ENCODE results near the gene RBBP8NL. TPM values are rescaled to one million over a fixed set of nuclear protein-coding genes. Genes with fewer than 3 reads are reported as not detected.
A peak's percentile ranks its signal among the peaks of the same experiment; 100 is the strongest.

RBBP8NL gene
- total and polyA plus RNA-seq, 2 of the 8 experiments (the other 6 are each of a cell fraction or from before 2014, with no cell fraction given), result 0.43 to 0.48 TPM

- TF ChIP-seq ATF3 (IDR thresholded peaks at IDR 0.05; ENCODE audit: insufficient read depth, low read depth, low read length) (no peak), USF2 (IDR thresholded peaks at IDR 0.05; ENCODE audit: low read length) (no peak), EZH2 (IDR thresholded peaks at IDR 0.05; ENCODE audit: low read depth, low read length, severe bottlenecking) (no peak), SIN3A (conservative IDR thresholded peaks at IDR 0.05 in 1 of 2, IDR thresholded peaks at IDR 0.05 in 1 of 2; ENCODE audit: low read depth in 1 of 2, low read length in 2 of 2) (0 out of 4 replicates have a peak, but pooled peaks have one; percentile 22 to 54), TAF1 (IDR thresholded peaks at IDR 0.05; ENCODE audit: low read depth, low read length) (peak; percentile 67), PHF8 (conservative IDR thresholded peaks at IDR 0.05; ENCODE audit: low read depth, low read length) (no peak), KDM5A (IDR thresholded peaks at IDR 0.05; ENCODE audit: low read length) (no peak), POLR2AphosphoS5 (IDR thresholded peaks at IDR 0.05; ENCODE audit: low read depth, low read length) (no peak), SP1 (IDR thresholded peaks at IDR 0.05; ENCODE audit: low read depth, low read length) (peak; percentile 69)
- TF ChIP-seq, protein P1, sequence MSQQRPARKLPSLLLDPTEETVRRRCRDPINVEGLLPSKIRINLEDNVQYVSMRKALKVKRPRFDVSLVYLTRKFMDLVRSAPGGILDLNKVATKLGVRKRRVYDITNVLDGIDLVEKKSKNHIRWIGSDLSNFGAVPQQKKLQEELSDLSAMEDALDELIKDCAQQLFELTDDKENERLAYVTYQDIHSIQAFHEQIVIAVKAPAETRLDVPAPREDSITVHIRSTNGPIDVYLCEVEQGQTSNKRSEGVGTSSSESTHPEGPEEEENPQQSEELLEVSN (IDR thresholded peaks at IDR 0.05), result 0 out of 2 replicates have a peak, but pooled peaks have one; percentile 20
Measured at GRCh38 chr20:62376112-62377063, 51.0 kb downstream of the RBBP8NL start (continued).

All from H1 (cell line).